Stimulated activated CD8-positive, alpha-beta memory T cell treated with anti-CD3 and anti-CD28 coated beads, Interleukin-4, amount 100 ng/mL, for 1 hour (primary cell): ENCODE data around the gene CYP2S1.

Experiments
- DNase-seq, 2 donors: peaks; one replicate each; pipeline ENCODE4 v3.0.0-alpha.2; 2020; ENCODE audit warnings: low read depth in 2 of 2, low spot score in 1 of 2

The CYP2S1 gene

GRCh38 chr19:41193430-41194156 is 574 bp downstream of the CYP2S1 start:
- no peak for DNase-seq

GRCh38 chr19:41194157-41194552 is 1.1 kb downstream of the CYP2S1 start:
- DNase-seq: no peak

GRCh38 chr19:41195675-41196497 is 2.9 kb downstream of the CYP2S1 start:
- DNase-seq: no peak

GRCh38 chr19:41198559-41198958 is 5.5 kb downstream of the CYP2S1 start:
- DNase-seq: no peak

GRCh38 chr19:41203371-41203770 is 10.4 kb downstream of the CYP2S1 start:
- no peak for DNase-seq

- peak; percentile 50 to 74 for DNase-seq
Observed at GRCh38 chr19:41204338-41204737, 11.3 kb downstream of the CYP2S1 start.

- no peak for DNase-seq
Observed at GRCh38 chr19:41205995-41206394, 13.0 kb downstream of the CYP2S1 start.

- DNase-seq: no peak
Observed at GRCh38 chr19:41206456-41206855, 13.4 kb downstream of the CYP2S1 start.

- no peak for DNase-seq
Observed at GRCh38 chr19:41206926-41207750, 14.1 kb downstream of the CYP2S1 start.

- DNase-seq: no peak
Observed at GRCh38 chr19:41214161-41214560, 21.1 kb downstream of the CYP2S1 start.

- DNase-seq: no peak
Observed at GRCh38 chr19:41217741-41218140, 24.7 kb downstream of the CYP2S1 start.

- DNase-seq: no peak
Observed at GRCh38 chr19:41218249-41218614, 25.2 kb downstream of the CYP2S1 start.

GRCh38 chr19:41218615-41219507 is 25.8 kb downstream of the CYP2S1 start, which contains the start of gene AXL:
Gene AXL (plus strand): TSS chr19:41219223. CDS start chr19:41219393, 170 bp downstream.
- DNase-seq: no peak

GRCh38 chr19:41219924-41220567 is 27.0 kb downstream of the CYP2S1 start:
- DNase-seq: no peak

- no peak for DNase-seq
Observed at GRCh38 chr19:41220811-41221210, 27.8 kb downstream of the CYP2S1 start.

- DNase-seq: no peak
Observed at GRCh38 chr19:41221514-41222205, 28.6 kb downstream of the CYP2S1 start.

- no peak for DNase-seq
Observed at GRCh38 chr19:41222240-41222639, 29.2 kb downstream of the CYP2S1 start.

GRCh38 chr19:41223431-41224234 is 30.6 kb downstream of the CYP2S1 start:
- DNase-seq: no peak

- no peak for DNase-seq
Observed at GRCh38 chr19:41224632-41225031, 31.6 kb downstream of the CYP2S1 start.
